HepG2 (cell line): ENCODE measurements around the gene ADGRG6. TPM values are rescaled to one million over a fixed set of nuclear protein-coding genes. Genes with fewer than 3 reads are reported as not detected.

Experiments
- ATAC-seq: fragments of 200-7000 bp; cut with Tn5 transposase; 3 replicates; pipeline ENCODE4 v1.9.1; 2020; ENCODE audit warnings: mild to moderate bottlenecking, moderate library complexity
- BruUV-seq: library from RNA; stranded (reverse); fragments of 400-500 nt; replicated peaks from 2 replicates; lab custom pipeline; 2021; lab: Mats Ljungman, UMichigan
- CTCF ChIA-PET: fragments of 300-600 bp; formaldehyde crosslinking; extraction: SDS; loops from one replicate; lab custom pipeline; 2021; ENCODE audit warnings: low total read pairs, inconsistent platforms, low intra/inter-chr PET ratio; lab: Yijun Ruan, JAX
- POLR2A ChIA-PET: fragments of 350-600 bp; sonication (Branson Sonifier 250); formaldehyde crosslinking; loops from one replicate; lab custom pipeline; 2020; ENCODE audit warnings: antibody characterized with exemption, inconsistent platforms; lab: Yijun Ruan, JAX
- DNase-seq: peaks from one replicate; pipeline ENCODE4 v3.0.0-alpha.2; 2015; ENCODE audit warnings: low spot score
- FAIRE-seq: peaks from 3 replicates; lab custom pipeline; 2011; peaks lifted over from hg19 to GRCh38; lab: Jason Lieb, UNC
- H2AFZ ChIP-seq: one replicate; pipeline ENCODE4 v1.6.1; 2011; ENCODE audit warnings: low read length, inconsistent platforms
- H3K27ac ChIP-seq: fragments of 300-600 bp; 3 replicates; pipeline ENCODE4 v1.8.0; 2011; ENCODE audit warnings: mixed run types, mild to moderate bottlenecking, mixed read lengths, low read length, inconsistent platforms; ENCODE audit not compliant: insufficient read depth; ENCODE audit errors: extremely low read length
- H3K27me3 ChIP-seq, 2 experiments: fragments of 200-600 bp in 1 of 2; 2 replicates in 1 of 2; 3 replicates in 1 of 2; pipeline versions ENCODE4 v1.6.0 to v1.8.0; 2011; ENCODE audit warnings: low read length in 2 of 2, mild to moderate bottlenecking in 2 of 2, moderate library complexity in 2 of 2, inconsistent platforms in 1 of 2; ENCODE audit not compliant: insufficient read depth in 2 of 2, control insufficient read depth in 1 of 2
- H3K36me3 ChIP-seq, 2 experiments: fragments of 200-600 bp in 1 of 2; replicated peaks in 1 of 2; 2 replicates in 1 of 2; 3 replicates in 1 of 2; pipeline versions ENCODE4 v1.5.1 to v1.8.0; 2011; ENCODE audit warnings: low read length in 2 of 2, inconsistent platforms in 1 of 2; ENCODE audit not compliant: insufficient read depth in 2 of 2, control insufficient read depth in 1 of 2
- H3K4me1 ChIP-seq: 2 replicates; pipeline ENCODE4 v1.5.1; 2012; ENCODE audit warnings: low read length, inconsistent platforms; ENCODE audit not compliant: insufficient read depth
- H3K4me2 ChIP-seq: 2 replicates; pipeline ENCODE4 v1.6.0; 2011; ENCODE audit warnings: low read depth, low read length, inconsistent platforms
- H3K4me3 ChIP-seq, 3 experiments: fragments of 200-600 bp in 1 of 3; sonication (generic), shearing (Covaris generic) in 1 of 3; replicated peaks in 1 of 3; 2 replicates each; pipeline ENCODE4 v1.5.1; 2011 to 2016; ENCODE audit warnings: low read length in 3 of 3, inconsistent platforms in 2 of 3, low read depth in 2 of 3, mild to moderate bottlenecking in 2 of 3, control low read depth in 1 of 3, mixed read lengths in 1 of 3; ENCODE audit not compliant: insufficient read depth in 1 of 3
- H3K79me2 ChIP-seq: one replicate; pipeline ENCODE4 v1.6.1; 2011; ENCODE audit warnings: low read length, inconsistent platforms; ENCODE audit not compliant: insufficient read depth
- H3K9ac ChIP-seq: 2 replicates; pipeline ENCODE4 v1.6.0; 2011; ENCODE audit warnings: mild to moderate bottlenecking, low read depth, low read length, inconsistent platforms; ENCODE audit not compliant: insufficient read depth
- H3K9me3 ChIP-seq: 2 replicates; pipeline ENCODE4 v1.5.1; 2012; ENCODE audit warnings: mild to moderate bottlenecking, low read length
- H4K20me1 ChIP-seq: 2 replicates; pipeline ENCODE4 v1.6.0; 2011; ENCODE audit warnings: inconsistent platforms, mild to moderate bottlenecking, low read length, moderate library complexity; ENCODE audit not compliant: insufficient read depth
- ARID5B ChIP-seq: IDR thresholded peaks from 2 replicates; pipeline ENCODE4 v1.4.0; 2020; ENCODE audit warnings: mild to moderate bottlenecking, missing genetic modification reagents
- ATF1 ChIP-seq: IDR thresholded peaks from 2 replicates; pipeline ENCODE4 v1.6.1; 2016; ENCODE audit warnings: mild to moderate bottlenecking, control low read depth
- CBX1 ChIP-seq: IDR thresholded peaks from one replicate; pipeline ENCODE4 v1.6.1; 2016; ENCODE audit warnings: antibody characterized with exemption, low read depth
- GABPA ChIP-seq, 2 experiments: IDR thresholded peaks; 2 replicates each; pipeline ENCODE4 v1.6.1; 2011 to 2016; ENCODE audit warnings: low read depth in 2 of 2, low read length in 1 of 2, missing biosample characterization in 1 of 2, missing genetic modification characterization in 1 of 2
- KMT2A ChIP-seq: sonication (generic); formaldehyde crosslinking; IDR thresholded peaks from 2 replicates; pipeline ENCODE4 v1.4.0; 2020; ENCODE audit warnings: missing genetic modification reagents
- NBN ChIP-seq: fragments of 450-650 bp; conservative IDR thresholded peaks from 2 replicates; pipeline ENCODE4 v1.6.1; 2017
- RBM22 ChIP-seq: fragments of 200-400 bp; formaldehyde crosslinking; optimal IDR thresholded peaks from 2 replicates; pipeline ENCODE3; 2017; ENCODE audit warnings: mild to moderate bottlenecking, low read length, moderate library complexity
- REST ChIP-seq, 2 experiments: IDR thresholded peaks; 2 replicates each; pipeline ENCODE4 v1.6.1; 2011 to 2012; ENCODE audit warnings: low read length in 2 of 2, borderline replicate concordance in 1 of 2, low read depth in 1 of 2, mild to moderate bottlenecking in 1 of 2, moderate library complexity in 1 of 2
- RFX5 ChIP-seq: IDR thresholded peaks from 2 replicates; pipeline ENCODE4 v1.6.1; 2011; ENCODE audit warnings: low read depth, low read length, improper control_type of control experiment
- SIX4 ChIP-seq: sonication (generic); formaldehyde crosslinking; IDR thresholded peaks from 2 replicates; pipeline ENCODE4 v1.4.0; 2020; ENCODE audit warnings: missing genetic modification reagents
- SRSF4 ChIP-seq: fragments of 200-400 bp; formaldehyde crosslinking; IDR thresholded peaks from one replicate; pipeline ENCODE4 v1.6.1; 2018; ENCODE audit warnings: mild to moderate bottlenecking, low read depth, low read length, moderate library complexity; ENCODE audit not compliant: poor library complexity, severe bottlenecking
- TGIF2 ChIP-seq: IDR thresholded peaks from 2 replicates; pipeline ENCODE4 v1.6.1; 2016; ENCODE audit warnings: control low read depth, missing compliant biosample characterization
- ZNF331 ChIP-seq: sonication (generic); formaldehyde crosslinking; IDR thresholded peaks from 2 replicates; pipeline ENCODE4 v1.4.0; 2020; ENCODE audit warnings: missing genetic modification reagents
- ZNF782 ChIP-seq: sonication (generic); formaldehyde crosslinking; IDR thresholded peaks from 2 replicates; pipeline ENCODE4 v1.4.0; 2020; ENCODE audit warnings: missing genetic modification reagents, mild to moderate bottlenecking, borderline replicate concordance
- ZNF816 ChIP-seq: sonication (generic); formaldehyde crosslinking; IDR thresholded peaks from 2 replicates; pipeline ENCODE4 v1.8.0; 2022; ENCODE audit warnings: missing genetic modification reagents, mild to moderate bottlenecking, borderline replicate concordance
- WGBS: methylation state at CpG from one replicate; pipeline ENCODE4 v1.1.6; 2017; ENCODE audit warnings: low lambda C conversion rate; 5-methylcytosine and 5-hydroxymethylcytosine counted together
- in situ Hi-C: cut with HindIII; loops from 2 replicates; pipeline ENCODE4 v1.10.0; 2017; ENCODE audit warnings: low pct_unique_long_range_greater_than_20kb; ENCODE audit not compliant: extremely low pct_ligation_motif_present
- intact Hi-C: fragments of 100-400 bp; cut with micrococcal nuclease; formaldehyde crosslinking; loops from one replicate; pipeline ENCODE4 v1.10.0; 2022; ENCODE audit not compliant: unreplicated experiment
- polyA plus RNA-seq, 8 experiments: library from polyadenylated mRNA; depleted of rRNA in 3 of 8; stranded (reverse) in 7 of 8; unstranded in 1 of 8; fragments of >200 nt; fragmentation: Illumina TruSeq in 4 of 8; extraction: Trizol in 4 of 8; gene quantifications; 2 replicates each; pipeline versions ENCODE4 v1.2.1 to v1.2.3, GENCODE V29; 2011 to 2016; ENCODE audit warnings: low read depth in 4 of 8, missing spikeins in 1 of 8, mixed read lengths in 1 of 8; ENCODE audit not compliant: insufficient read depth in 1 of 8
- total RNA-seq, 5 experiments: library from RNA; depleted of rRNA; stranded (reverse); fragments of >200 nt; fragmentation: Illumina TruSeq; extraction: Trizol; gene quantifications; 2 replicates each; pipeline ENCODE4 v1.2.3, GENCODE V29; 2016; ENCODE audit warnings: low read depth in 1 of 5
- TF ChIP-seq, protein P1 (sequence below): sonication (generic); formaldehyde crosslinking; IDR thresholded peaks from 2 replicates; pipeline ENCODE4 v1.4.0; 2020; ENCODE audit warnings: mild to moderate bottlenecking, missing genetic modification reagents

ADGRG6 gene
- total and polyA plus RNA-seq, 2 of the 13 experiments (the other 11 are each of a cell fraction or from before 2014, with no cell fraction given), result 129 to 249 TPM

- Histone ChIP-seq H3K4me2 (peak overlapping the region; percentile 50), H2AFZ (peak overlapping the region; percentile 88), H3K9ac (peak overlapping the region; percentile 27; the same call in 1 of the 2 replicates), H4K20me1 (no peaks in the 10 kb centered on the region), H3K27me3 (no peaks in the 10 kb centered on the region), H3K4me1 (peaks cover 73% of the 10 kb centered on the region), H3K79me2 (no peaks in the 10 kb centered on the region), H3K4me3 (peak overlapping the region in 1 of 3 experiments; percentile 3; a peak in 1 of 6 replicates), H3K27ac (peak overlapping the region; percentile 63), H3K9me3 (no peaks in the 10 kb centered on the region), H3K36me3 (no peaks in the 10 kb centered on the region)
- ChIA-PET CTCF (no interaction called here), POLR2A (interaction anchor here (1.0 kb wide), 1 partner anchor 9 kb away, joined by 3 read pairs; no protein-coding TSS in a partner anchor)
- intact Hi-C loops (no loop called here), in situ Hi-C loops (no loop called here)
- peak; percentile 76 for ATAC-seq
- DNase-seq, result peak; percentile 89
- BruUV-seq, result no TSS peak
- peak; percentile 72 for FAIRE-seq
- WGBS, result 63% methylated on average over 6 of the region's 6 CpGs
- peak; percentile 50; the same call in 1 of the 2 replicates for TF ChIP-seq ZNF331 (CRISPR knock-in tag)
- TF ChIP-seq SIX4 (CRISPR knock-in tag), result no peak
- TF ChIP-seq TGIF2 (CRISPR knock-in tag), result no peak
- TF ChIP-seq ZNF816 (CRISPR knock-in tag), result no peak
- TF ChIP-seq, protein P1, sequence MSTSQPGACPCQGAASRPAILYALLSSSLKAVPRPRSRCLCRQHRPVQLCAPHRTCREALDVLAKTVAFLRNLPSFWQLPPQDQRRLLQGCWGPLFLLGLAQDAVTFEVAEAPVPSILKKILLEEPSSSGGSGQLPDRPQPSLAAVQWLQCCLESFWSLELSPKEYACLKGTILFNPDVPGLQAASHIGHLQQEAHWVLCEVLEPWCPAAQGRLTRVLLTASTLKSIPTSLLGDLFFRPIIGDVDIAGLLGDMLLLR (CRISPR knock-in tag), result no peak
- no peak for TF ChIP-seq REST (IDR thresholded peaks at IDR 0.05; ENCODE audit: borderline replicate concordance in 1 of 2, low read depth in 1 of 2, low read length in 2 of 2)
- peak; percentile 64; the same call in 1 of the 2 replicates for TF ChIP-seq ARID5B (CRISPR knock-in tag)
- TF ChIP-seq KMT2A, result peak; percentile 33; the same call in 1 of the 2 replicates
- TF ChIP-seq ATF1, result no peak
- no peak for TF ChIP-seq RFX5
- TF ChIP-seq NBN, result no peak
- no peak for TF ChIP-seq GABPA (IDR thresholded peaks at IDR 0.05; ENCODE audit: low read depth, low read length)
- no peak for TF ChIP-seq GABPA (CRISPR knock-in tag; IDR thresholded peaks at IDR 0.05; ENCODE audit: low read depth)
- no peak for TF ChIP-seq RBM22
- peak; percentile 34 for TF ChIP-seq CBX1
- no peak for TF ChIP-seq SRSF4
- TF ChIP-seq ZNF782 (CRISPR knock-in tag), result no peak
These were observed 9.5 kb upstream of the ADGRG6 start for GRCh38 chr6:142292166-142292924.
